DMS 273 treated with DMSO at 0.1 percent for 48 hours (cell line): ENCODE data around the gene CDH4.

Source experiments
- DNase-seq: peaks from one replicate; lab custom pipeline; 2025; lab: John Stamatoyannopoulos, UW

CDH4 gene

GRCh38 chr20:61865353-61865752, 613.3 kb downstream of the CDH4 start:
- DNase-seq = no peak

GRCh38 chr20:61866165-61866564, 614.1 kb downstream of the CDH4 start:
- no peak for DNase-seq

GRCh38 chr20:61868006-61868405, 615.9 kb downstream of the CDH4 start:
- no peak for DNase-seq

GRCh38 chr20:61868466-61869090, 616.5 kb downstream of the CDH4 start:
- DNase-seq = no peak

- no peak for DNase-seq
Observed at GRCh38 chr20:61869750-61870507, 617.9 kb downstream of the CDH4 start.

- DNase-seq = no peak
Observed at GRCh38 chr20:61871160-61871559, 619.1 kb downstream of the CDH4 start.

DNA sequence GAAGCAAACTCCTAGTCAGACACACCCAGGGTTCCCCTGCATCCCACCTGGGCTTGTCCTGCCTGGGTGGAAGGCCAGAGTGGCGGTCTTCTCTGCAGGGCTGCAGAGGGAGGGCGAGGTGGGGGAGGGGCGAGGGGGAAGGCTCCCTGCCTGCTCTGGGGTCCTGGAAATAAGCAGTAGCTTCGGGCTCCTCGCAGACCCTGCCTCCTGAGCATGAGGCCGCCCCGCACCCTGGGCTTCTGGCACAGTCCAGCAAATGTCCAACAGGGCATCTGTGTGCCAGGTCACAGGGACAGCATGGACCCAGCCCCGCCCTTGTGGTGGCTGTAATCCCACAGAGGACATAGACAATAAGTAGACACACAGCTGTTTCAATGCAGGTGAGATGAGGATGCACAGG, 619.9 kb downstream of the CDH4 start:
- no peak for DNase-seq

GRCh38 chr20:61872371-61872900, 620.4 kb downstream of the CDH4 start:
- no peak for DNase-seq

- no peak for DNase-seq
Observed at GRCh38 chr20:61873651-61874420, 621.8 kb downstream of the CDH4 start.

GRCh38 chr20:61874421-61875068, 622.5 kb downstream of the CDH4 start:
- DNase-seq = no peak

GRCh38 chr20:61875221-61875885, 623.3 kb downstream of the CDH4 start:
- DNase-seq = no peak

DNA sequence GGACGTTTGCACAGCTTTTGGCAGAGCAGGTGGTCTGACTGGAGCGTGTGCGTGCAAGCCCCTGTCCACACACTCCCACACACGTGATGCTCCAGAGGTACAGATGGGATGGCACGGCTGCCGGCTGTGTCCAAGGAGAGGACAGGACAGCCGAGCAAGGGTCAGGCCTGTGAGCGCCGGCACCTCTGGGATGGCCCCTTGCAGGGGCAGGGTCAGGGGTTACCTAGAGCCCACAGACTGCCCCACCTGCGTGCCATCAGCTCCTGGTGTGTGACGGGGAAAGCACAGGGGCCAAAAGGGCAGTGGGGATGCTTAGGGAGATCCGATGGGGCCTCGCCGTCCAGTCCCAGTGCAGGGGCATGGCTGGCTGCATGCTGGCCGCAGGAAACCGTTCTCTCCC, 623.9 kb downstream of the CDH4 start:
- DNase-seq = no peak

- DNase-seq = no peak
Observed at GRCh38 chr20:61876952-61877728, 625.1 kb downstream of the CDH4 start.

DNA sequence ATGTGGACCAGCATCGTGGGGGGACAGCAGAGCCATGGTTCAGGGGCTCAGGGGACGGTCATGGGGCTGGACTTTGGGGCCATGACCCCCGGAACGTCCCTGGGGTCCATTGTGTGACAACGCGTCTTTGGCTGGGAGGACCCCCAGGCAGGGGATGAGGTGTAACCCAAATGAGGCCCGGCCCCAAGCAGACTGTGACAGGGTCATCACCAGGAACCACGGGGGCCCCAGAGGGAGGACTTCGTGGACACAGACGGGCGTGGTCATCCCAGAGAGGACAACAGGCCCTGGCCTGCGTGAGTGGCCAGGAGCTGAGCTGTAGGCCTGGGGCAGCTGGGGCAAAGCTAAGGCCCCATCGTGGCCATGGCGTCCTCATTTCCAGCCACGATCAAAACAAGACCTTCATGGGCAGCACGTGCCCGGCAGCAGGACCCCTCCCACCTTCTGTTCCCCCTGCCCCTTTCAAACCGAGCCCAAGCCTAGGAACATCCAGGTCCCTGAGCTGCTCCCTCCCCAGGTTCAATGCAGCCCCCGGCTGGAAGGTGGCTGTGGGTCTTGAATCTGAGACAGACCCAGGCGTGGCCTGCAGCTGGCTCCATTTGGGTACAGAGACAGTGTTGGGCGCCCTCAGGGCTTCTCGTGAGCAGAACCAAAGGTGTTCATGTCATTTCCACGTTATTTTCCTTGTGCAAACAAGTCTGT, 625.9 kb downstream of the CDH4 start:
- DNase-seq = no peak

DNA sequence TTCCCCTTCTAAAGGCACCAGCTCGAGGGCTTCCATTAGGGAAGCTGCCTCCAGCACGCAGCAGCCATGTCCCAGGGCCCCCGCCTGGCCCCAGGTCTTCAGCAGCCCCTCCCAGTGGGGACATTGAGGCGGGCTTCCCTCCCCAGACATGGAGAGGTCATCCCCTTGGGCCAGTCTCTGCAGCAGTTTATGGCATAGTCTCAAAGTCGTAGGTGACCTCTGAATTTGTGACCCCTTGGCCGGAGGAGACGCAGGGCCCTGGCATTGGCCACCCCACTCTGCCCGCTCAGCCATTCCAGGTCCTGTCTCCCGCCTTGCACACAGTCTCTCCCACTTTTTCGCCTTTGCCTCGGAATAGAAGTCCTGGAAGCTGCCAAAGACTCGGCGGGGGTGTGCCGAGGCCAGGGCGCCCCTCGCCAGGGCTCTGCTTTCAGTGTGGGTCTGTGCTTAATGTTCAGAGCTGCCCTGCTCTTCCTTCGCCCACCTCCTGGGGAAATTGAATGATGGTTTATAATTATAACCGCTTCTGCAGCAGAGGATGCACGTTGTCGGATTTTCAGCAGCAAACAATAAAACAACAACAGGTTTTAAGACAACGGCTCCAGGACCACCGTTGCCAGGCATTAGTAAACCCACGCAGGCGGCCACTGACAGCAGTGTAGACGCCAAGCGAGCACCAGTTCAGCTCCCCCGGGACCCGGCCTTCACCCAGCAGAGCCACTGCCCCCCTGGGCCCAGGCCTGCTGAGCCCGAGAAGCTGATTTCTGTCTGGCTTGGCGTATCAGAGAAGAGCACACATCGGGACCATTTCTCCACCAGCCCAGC, 626.6 kb downstream of the CDH4 start:
- no peak for DNase-seq

GRCh38 chr20:61879303-61879620, 627.2 kb downstream of the CDH4 start:
- no peak for DNase-seq

GRCh38 chr20:61879694-61880093, 627.6 kb downstream of the CDH4 start:
- DNase-seq = no peak

GRCh38 chr20:61880706-61881105, 628.6 kb downstream of the CDH4 start:
- DNase-seq = no peak

DNA sequence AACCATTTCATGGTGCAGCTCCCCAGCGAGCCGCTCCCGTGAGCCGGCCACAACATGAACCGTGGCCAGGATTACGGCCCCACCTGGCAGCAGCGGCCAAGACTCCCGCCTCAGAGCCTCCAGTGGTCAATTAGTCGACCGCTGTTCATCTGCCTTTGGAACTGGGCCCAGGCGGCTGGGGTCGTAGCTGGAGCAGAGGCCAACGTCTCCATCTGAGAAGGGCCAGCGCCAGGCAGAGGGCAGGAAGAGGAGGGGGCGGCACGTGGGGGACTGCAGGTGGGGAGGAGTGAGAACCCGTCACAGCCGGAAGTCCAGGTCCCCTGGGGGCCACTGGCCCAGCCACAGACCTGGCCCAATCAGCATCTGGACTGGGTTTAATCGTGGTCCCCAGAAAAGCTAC, 629.4 kb downstream of the CDH4 start:
- no peak for DNase-seq

GRCh38 chr20:61881861-61882260, 629.8 kb downstream of the CDH4 start:
- no peak for DNase-seq
